Testis (tissue), 3 donors: ENCODE data around the gene ABCC12. TPM values are rescaled to one million over a fixed set of nuclear protein-coding genes. Genes with fewer than 3 reads are reported as not detected.

Experiments used
- DNase-seq: peaks from one replicate; pipeline ENCODE4 v3.0.0-alpha.2; 2019
- H3K27ac ChIP-seq, 2 donors: fragments of 200-600 bp; sonication (generic); one replicate each; pipeline ENCODE4 v1.5.1; 2019
- H3K27me3 ChIP-seq: fragments of 200-600 bp; sonication (generic); one replicate; pipeline ENCODE4 v1.5.1; 2019
- H3K36me3 ChIP-seq: fragments of 200-600 bp; sonication (generic); one replicate; pipeline ENCODE4 v1.5.1; 2017; ENCODE audit warnings: low read depth; ENCODE audit errors: missing control alignments
- H3K4me1 ChIP-seq: fragments of 200-600 bp; sonication (generic); one replicate; pipeline ENCODE4 v1.5.1; 2019
- H3K4me3 ChIP-seq, 2 donors: fragments of 200-600 bp; sonication (generic); one replicate each; pipeline ENCODE4 v1.5.1; 2017 to 2019
- H3K9me3 ChIP-seq: fragments of 200-600 bp; sonication (generic); one replicate; pipeline ENCODE4 v1.5.1; 2017
- CTCF ChIP-seq, 3 experiments: fragments of 450-650 bp in 2 of 3; fragments of 200-600 bp in 1 of 3; sonication (generic) in 1 of 3; IDR thresholded peaks; one replicate each; pipeline ENCODE4 v1.5.1; 2016 to 2019; ENCODE audit warnings: antibody characterized with exemption in 3 of 3, mild to moderate bottlenecking in 2 of 3, moderate library complexity in 1 of 3
- POLR2A ChIP-seq: fragments of 450-650 bp; IDR thresholded peaks from one replicate; pipeline ENCODE4 v1.6.1; 2017; ENCODE audit warnings: antibody characterized with exemption, mild to moderate bottlenecking, moderate library complexity
- WGBS, 2 donors: methylation state at CpG; one replicate each; pipeline ENCODE4 v1.1.5; 2018; 5-methylcytosine and 5-hydroxymethylcytosine counted together
- intact Hi-C: fragments of 100-400 bp; cut with DNase I; formaldehyde crosslinking; loops from one replicate; pipeline ENCODE4 v1.15.1; 2023; ENCODE audit warnings: low total_unique reads
- polyA plus RNA-seq: library from polyadenylated mRNA; stranded (reverse); fragments of 350-450 nt; fragmentation: Illumina TruSeq; extraction: RNeasy Lipid Tissue Mini Kit (QIAGEN cat#74804); gene quantifications from one replicate; pipeline ENCODE4 v1.2.3, GENCODE V29; 2014; ENCODE audit warnings: low read depth, low replicate concordance; ENCODE audit not compliant: insufficient read depth
- total RNA-seq, 2 donors: library from RNA; depleted of rRNA; stranded (reverse); fragments of >200 nt; gene quantifications; one replicate each; pipeline ENCODE4 v1.2.3, GENCODE V29; 2016

Gene ABCC12
- total and polyA plus RNA-seq, 3 donors from 2014 or later, result 14.2 to 24.6 (median 18.3) TPM

DNA sequence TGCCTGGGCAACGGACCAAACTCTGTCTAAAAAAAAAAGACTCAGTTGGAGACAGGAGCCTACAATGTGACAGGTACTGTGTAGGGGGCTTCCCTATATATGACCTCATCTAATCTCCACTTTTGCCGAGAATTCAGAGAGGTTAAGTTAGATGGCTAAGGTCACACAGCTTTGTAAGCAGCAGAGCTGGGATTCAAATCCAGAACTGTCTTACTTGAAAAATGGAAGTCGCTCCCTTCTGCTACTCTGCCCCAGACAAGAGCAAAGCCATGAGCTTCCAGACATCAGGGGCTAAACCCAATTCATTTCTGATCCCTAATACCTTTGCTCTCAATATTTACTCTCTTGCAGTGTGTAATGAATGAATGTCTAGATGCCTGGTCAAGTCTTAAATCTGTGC is 41.5 kb upstream of the ABCC12 start:
- Histone ChIP-seq H3K9me3 (no peaks in the 10 kb centered on the region), H3K27me3 (no peaks in the 10 kb centered on the region), H3K36me3 (no peaks in the 10 kb centered on the region), H3K4me3 (no peak overlapping the region), H3K27ac (no peak overlapping the region), H3K4me1 (no peaks in the 10 kb centered on the region)
- no peak for DNase-seq
- no peak for TF ChIP-seq CTCF (IDR thresholded peaks at IDR 0.05)
- no peak for TF ChIP-seq POLR2A
- 90 to 92% methylated on average over 3 of the region's 3 CpGs for WGBS, 2 donors
- intact Hi-C loops, result no loop called here

GRCh38 chr16:48194828-48195556 is 39.2 kb upstream of the ABCC12 start:
- Histone ChIP-seq H3K36me3 (no peaks in the 10 kb centered on the region), H3K4me3 (no peak overlapping the region), H3K27me3 (no peaks in the 10 kb centered on the region), H3K4me1 (no peaks in the 10 kb centered on the region), H3K27ac (no peak overlapping the region), H3K9me3 (no peaks in the 10 kb centered on the region)
- TF ChIP-seq POLR2A (no peak), CTCF (IDR thresholded peaks at IDR 0.05) (no peak)
- DNase-seq, result no peak
- 51 to 73% methylated on average over 5 of the region's 5 CpGs for WGBS, 2 donors
- intact Hi-C loops, result no loop called here

DNA sequence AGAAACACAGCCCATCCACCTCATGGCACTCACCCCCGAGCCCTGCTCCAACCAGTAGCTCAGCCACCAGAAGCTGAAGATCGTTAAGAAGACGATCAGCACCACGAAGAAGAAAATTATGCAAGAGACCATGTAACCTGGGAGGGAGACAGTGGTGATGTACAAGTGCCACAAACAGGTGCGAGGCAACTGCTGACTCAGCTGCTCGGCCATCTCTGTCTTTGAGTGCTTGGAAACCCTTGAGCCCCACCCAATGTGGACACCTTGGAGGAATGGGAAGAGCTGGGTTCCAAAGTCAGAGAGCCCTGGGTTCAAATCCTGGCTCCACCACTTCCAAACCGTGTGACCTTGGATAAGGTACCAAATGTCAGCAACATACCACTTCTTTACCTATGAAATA is 38.1 kb upstream of the ABCC12 start:
- H3K27me3 ChIP-seq, result no peaks in the 10 kb centered on the region
- H3K9me3 ChIP-seq, result no peaks in the 10 kb centered on the region
- H3K27ac ChIP-seq, result no peak overlapping the region
- no peak for DNase-seq
- 78 to 82% methylated on average over 7 of the region's 7 CpGs for WGBS, 2 donors
- no peak overlapping the region for H3K4me3 ChIP-seq
- H3K4me1 ChIP-seq, result no peaks in the 10 kb centered on the region
- TF ChIP-seq POLR2A (no peak), CTCF (IDR thresholded peaks at IDR 0.05) (no peak)
- intact Hi-C loops, result no loop called here
- H3K36me3 ChIP-seq, result no peaks in the 10 kb centered on the region

DNA sequence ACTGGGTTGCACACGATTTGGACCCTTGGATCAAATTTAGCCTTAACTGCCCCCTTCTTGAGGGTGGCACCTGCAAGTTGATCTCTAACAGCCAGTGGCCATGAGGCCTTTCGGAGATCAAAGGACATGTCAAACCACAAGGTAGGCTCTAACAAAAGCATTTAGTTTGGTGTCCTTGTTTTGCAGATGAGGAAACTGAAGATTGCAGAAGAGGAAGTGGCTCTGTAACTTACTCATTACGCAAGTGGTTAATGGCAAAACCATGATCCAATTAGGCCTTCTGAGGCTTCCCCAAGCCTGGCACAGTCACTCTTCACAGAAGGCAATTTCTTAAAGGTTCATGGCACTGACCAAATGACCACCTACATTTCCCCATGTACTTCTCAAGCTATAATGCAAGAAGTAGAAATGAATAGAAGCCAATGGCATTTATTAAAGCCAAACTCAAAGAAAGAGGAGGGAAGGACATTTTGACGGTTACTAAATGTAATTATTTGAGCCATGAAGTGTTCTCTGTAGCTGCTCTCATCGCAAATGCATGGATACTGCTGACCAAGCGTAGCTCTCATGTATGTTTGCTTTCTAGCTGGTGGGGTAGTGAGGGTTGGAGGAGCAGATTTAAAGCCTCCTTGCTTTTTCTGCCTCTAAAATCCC is 32.8 kb upstream of the ABCC12 start:
- TF ChIP-seq POLR2A (no peak), CTCF (IDR thresholded peaks at IDR 0.05) (no peak)
- Histone ChIP-seq H3K36me3 (no peaks in the 10 kb centered on the region), H3K4me3 (no peak overlapping the region), H3K27me3 (no peaks in the 10 kb centered on the region), H3K9me3 (no peaks in the 10 kb centered on the region), H3K4me1 (no peaks in the 10 kb centered on the region), H3K27ac (no peak overlapping the region)
- no peak for DNase-seq
- 88 to 91% methylated on average over 6 of the region's 6 CpGs for WGBS, 2 donors
- intact Hi-C loops, result no loop called here
